ENCODE data around the gene LHX3.

The LHX3 gene

GRCh38 chr9:136207616-136208015, 2.7 kb upstream of the LHX3 start:
- TF ChIP-seq CTCF (IDR thresholded peaks at IDR 0.05): no peak

GRCh38 chr9:136206602-136207275, 1.8 kb upstream of the LHX3 start:
- TF ChIP-seq CTCF (IDR thresholded peaks at IDR 0.05): no peak

GRCh38 chr9:136205707-136205992, 722 bp upstream of the LHX3 start:
- TF ChIP-seq CTCF (IDR thresholded peaks at IDR 0.05): no peak

- TF ChIP-seq CTCF (IDR thresholded peaks at IDR 0.05): no peak
Observed at GRCh38 chr9:136204145-136204805, 653 bp downstream of the LHX3 start.

GRCh38 chr9:136203408-136204144, 1.4 kb downstream of the LHX3 start:
- no peak for TF ChIP-seq CTCF (IDR thresholded peaks at IDR 0.05)

GRCh38 chr9:136202454-136203407, 2.2 kb downstream of the LHX3 start:
- no peak for TF ChIP-seq CTCF (IDR thresholded peaks at IDR 0.05)

All from LNCAP (cell line).